Measurements from ENCODE around the gene ZHX3. TPM values are rescaled to one million over a fixed set of nuclear protein-coding genes. Genes with fewer than 3 reads are reported as not detected.

ZHX3 gene
- total and polyA plus RNA-seq, 9 of the 15 experiments (the other 6 are each of a cell fraction or from before 2014, with no cell fraction given), result 0.80 to 14.6 (median 4.9) TPM

- intact Hi-C loops (cut with micrococcal nuclease), result loop anchor here (5.0 to 10.0 kb wide), 3 partner anchors 270 to 392 kb away; partner anchors contain the start of gene CHD6
- Histone ChIP-seq H3K36me3 (ENCODE audit: control insufficient read depth, insufficient read depth, low read length) (0 out of 3 replicates have a peak, but pooled peaks cover 2% of the 10 kb centered on the region), H2AFZ (ENCODE audit: low read depth, low read length) (no peak overlapping the region), H3K4me2 (ENCODE audit: insufficient read depth, low read length) (no peak overlapping the region), H3K4me3 (no peak overlapping the region), H3K27me3 (ENCODE audit: control insufficient read depth in 2 of 2, insufficient read depth in 2 of 2, low read length in 2 of 2) (no peaks in the 10 kb centered on the region), H3K27ac (ENCODE audit: extremely low read depth, low read depth, low read length) (no peak overlapping the region), H3K79me2 (ENCODE audit: control insufficient read depth, insufficient read depth, low read length) (peaks cover 8% of the 10 kb centered on the region; the same call in 2 of the 3 replicates), H3K9me3 (replicated peaks; ENCODE audit: control insufficient read depth, insufficient read depth, low read depth, low read length) (no peaks in the 10 kb centered on the region), H3K9me1 (ENCODE audit: control insufficient read depth, insufficient read depth, low read length) (no peaks in the 10 kb centered on the region), H3K9ac (ENCODE audit: insufficient read depth in 1 of 2, low read depth in 2 of 2, low read length in 2 of 2) (no peak overlapping the region), H3K4me1 (replicated peaks in 1 of 2; ENCODE audit: control insufficient read depth in 2 of 2, insufficient read depth in 2 of 2, low read length in 2 of 2) (peaks cover 5 to 27% of the 10 kb centered on the region in 2 experiments; a peak in 4 of 5 replicates), H4K20me1 (replicated peaks; ENCODE audit: control insufficient read depth, insufficient read depth, low read length) (no peaks in the 10 kb centered on the region; the same call in 1 of the 2 replicates)
- peak; percentile 30; the same call in 1 of the 2 replicates for TF ChIP-seq ADNP (tag; IDR thresholded peaks at IDR 0.05)
- no peak for TF ChIP-seq MCM2 (IDR thresholded peaks at IDR 0.05; ENCODE audit: low read depth)
- TF ChIP-seq BCOR (IDR thresholded peaks at IDR 0.05), result peak; percentile 50
- TF ChIP-seq CHD2 (IDR thresholded peaks at IDR 0.05; ENCODE audit: low read depth, low read length), result no peak
- no peak for TF ChIP-seq CREM (IDR thresholded peaks at IDR 0.05; ENCODE audit: low read depth)
- peak; percentile 61 for TF ChIP-seq RBM25 (IDR thresholded peaks at IDR 0.05; ENCODE audit: low read depth, low read length, severe bottlenecking)
- TF ChIP-seq ZBTB8A (IDR thresholded peaks at IDR 0.05; ENCODE audit: partially characterized antibody), result no peak
- TF ChIP-seq VEZF1 (CRISPR knock-in tag; IDR thresholded peaks at IDR 0.05), result no peak
- TF ChIP-seq MTA1 (IDR thresholded peaks at IDR 0.05; ENCODE audit: borderline replicate concordance), result no peak
- TF ChIP-seq CTCFL (IDR thresholded peaks at IDR 0.05; ENCODE audit: borderline replicate concordance, insufficient read depth, low read depth, low read length, poor library complexity, severe bottlenecking), result no peak
- no peak for TF ChIP-seq TFAM (CRISPR knock-in tag; conservative IDR thresholded peaks at IDR 0.05)
- TF ChIP-seq NFRKB (IDR thresholded peaks at IDR 0.05; ENCODE audit: low read depth), result no peak
- TF ChIP-seq PPARD (CRISPR knock-in tag; IDR thresholded peaks at IDR 0.05), result no peak
- FAIRE-seq (no peak), ATAC-seq (no peak), DNase-seq (ENCODE audit: extremely low read depth in 1 of 4, low spot score in 3 of 4) (no peak)
- POLR2A ChIA-PET, result no interaction called here
- CTCF ChIA-PET (ENCODE audit: low intra/inter-chr PET ratio), result no interaction called here
- 65% methylated on average over 10 of the region's 11 CpGs for WGBS (ENCODE audit: insufficient coverage, low coverage, missing lambda C conversion rate)
- no TSS peak for BruUV-seq (replicated peaks)
- in situ Hi-C loops (cut with MboI), result loop anchor here (5.0 kb wide), 2 partner anchors 168 to 373 kb away; no protein-coding TSS in a partner anchor
Observed at GRCh38 chr20:41344938-41345728, 27.6 kb upstream of the ZHX3 start.
